Skeletal muscle tissue (tissue), 4 donors: ENCODE measurements around the gene MTMR11. TPM values are rescaled to one million over a fixed set of nuclear protein-coding genes. Genes with fewer than 3 reads are reported as not detected.
"Not testable (repeated sequence)": the region's sequence is repeated elsewhere in the genome, so short reads cannot be mapped to it uniquely, and the experiment has no call there.

ENCODE experiments used
- H3K27ac ChIP-seq: one replicate; pipeline ENCODE4 v1.7.0; 2013; ENCODE audit warnings: mild to moderate bottlenecking, low read depth, low read length, inconsistent platforms
- H3K27me3 ChIP-seq, 3 donors: one replicate each; pipeline ENCODE4 v1.7.0; 2013; ENCODE audit warnings: low read length in 3 of 3; ENCODE audit not compliant: control insufficient read depth in 3 of 3, insufficient read depth in 3 of 3
- H3K36me3 ChIP-seq, 3 donors: one replicate each; pipeline ENCODE4 v1.7.0; 2013; ENCODE audit warnings: low read length in 3 of 3; ENCODE audit not compliant: control insufficient read depth in 3 of 3, insufficient read depth in 3 of 3
- H3K4me1 ChIP-seq, 3 donors: one replicate each; pipeline ENCODE4 v1.7.0; 2013; ENCODE audit warnings: low read length in 3 of 3, mild to moderate bottlenecking in 3 of 3; ENCODE audit not compliant: control insufficient read depth in 3 of 3, insufficient read depth in 3 of 3
- H3K4me3 ChIP-seq, 3 donors: one replicate each; pipeline ENCODE4 v1.7.0; 2013; ENCODE audit warnings: low read length in 3 of 3
- H3K9ac ChIP-seq, 3 donors: one replicate each; pipeline ENCODE4 v1.7.0; 2013; ENCODE audit warnings: low read length in 3 of 3, mild to moderate bottlenecking in 3 of 3, moderate library complexity in 2 of 3, low read depth in 1 of 3
- H3K9me3 ChIP-seq, 3 donors: one replicate each; pipeline ENCODE4 v1.7.0; 2013; ENCODE audit warnings: low read length in 3 of 3; ENCODE audit not compliant: control insufficient read depth in 3 of 3
- total RNA-seq: library from RNA; depleted of rRNA; stranded (reverse); fragments of >200 nt; gene quantifications from one replicate; pipeline ENCODE4 v1.2.3, GENCODE V29; 2014
- donor health status: Osteomylitis.

Gene MTMR11
- total RNA-seq, 1 donor from 2014 or later, result 6.8 TPM

DNA sequence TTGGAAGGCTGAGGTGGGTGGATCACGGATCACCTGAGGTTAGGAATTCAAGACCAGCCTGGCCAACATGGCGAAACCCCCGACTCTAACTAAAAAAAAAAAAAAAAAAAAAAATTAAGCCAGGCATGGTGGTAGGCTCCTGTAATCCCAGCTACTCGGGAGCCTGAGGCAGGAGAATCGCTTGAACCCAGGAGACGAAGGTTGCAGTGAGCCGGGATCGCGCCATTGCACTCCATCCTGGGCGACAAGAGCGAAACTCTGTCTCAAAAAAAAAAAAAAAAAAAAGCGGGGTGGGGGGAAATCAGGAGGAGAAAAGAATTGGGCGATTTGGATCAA, 2.0 kb upstream of the MTMR11 start:
- Histone ChIP-seq H3K4me1 (peaks cover 30 to 51% (median 40%) of the 10 kb centered on the region in 3 donors), H3K9ac (peak overlapping the region; percentile 65 to 75 (median 71)), H3K27ac (peak overlapping the region; percentile 93), H3K4me3 (peak overlapping the region; percentile 53 to 70 (median 59))
- not testable (repeated sequence) for H3K27me3 ChIP-seq, H3K36me3 ChIP-seq, H3K9me3 ChIP-seq

DNA sequence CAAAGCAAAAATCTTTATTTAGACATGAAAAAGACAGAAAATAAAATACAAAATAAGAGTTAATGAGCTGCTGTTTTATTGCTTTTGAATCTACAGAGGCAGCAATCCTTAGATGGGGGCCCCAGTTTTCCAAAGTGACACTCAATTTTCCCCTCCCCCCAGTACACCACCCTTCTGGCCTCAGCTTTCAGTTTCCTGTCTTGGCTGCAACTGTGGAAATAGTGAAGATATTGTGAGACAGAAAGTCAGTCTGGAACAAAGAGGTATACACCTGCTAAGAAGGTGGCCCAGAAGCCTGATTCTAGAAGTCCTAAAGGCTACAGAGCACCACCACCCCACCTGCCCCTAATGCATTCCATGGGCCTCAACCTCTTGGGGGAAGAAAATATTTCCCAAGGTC, 1.1 kb upstream of the MTMR11 start:
- Histone ChIP-seq H3K27ac (peak overlapping the region; percentile 62), H3K9me3 (no peaks in the 10 kb centered on the region), H3K4me1 (peaks cover 30 to 51% (median 40%) of the 10 kb centered on the region in 3 donors), H3K4me3 (peak overlapping the region in 1 of 3 donors; percentile 65), H3K9ac (peak overlapping the region in 2 of 3 donors; percentile 32 to 38), H3K27me3 (no peaks in the 10 kb centered on the region), H3K36me3 (no peaks in the 10 kb centered on the region)

DNA sequence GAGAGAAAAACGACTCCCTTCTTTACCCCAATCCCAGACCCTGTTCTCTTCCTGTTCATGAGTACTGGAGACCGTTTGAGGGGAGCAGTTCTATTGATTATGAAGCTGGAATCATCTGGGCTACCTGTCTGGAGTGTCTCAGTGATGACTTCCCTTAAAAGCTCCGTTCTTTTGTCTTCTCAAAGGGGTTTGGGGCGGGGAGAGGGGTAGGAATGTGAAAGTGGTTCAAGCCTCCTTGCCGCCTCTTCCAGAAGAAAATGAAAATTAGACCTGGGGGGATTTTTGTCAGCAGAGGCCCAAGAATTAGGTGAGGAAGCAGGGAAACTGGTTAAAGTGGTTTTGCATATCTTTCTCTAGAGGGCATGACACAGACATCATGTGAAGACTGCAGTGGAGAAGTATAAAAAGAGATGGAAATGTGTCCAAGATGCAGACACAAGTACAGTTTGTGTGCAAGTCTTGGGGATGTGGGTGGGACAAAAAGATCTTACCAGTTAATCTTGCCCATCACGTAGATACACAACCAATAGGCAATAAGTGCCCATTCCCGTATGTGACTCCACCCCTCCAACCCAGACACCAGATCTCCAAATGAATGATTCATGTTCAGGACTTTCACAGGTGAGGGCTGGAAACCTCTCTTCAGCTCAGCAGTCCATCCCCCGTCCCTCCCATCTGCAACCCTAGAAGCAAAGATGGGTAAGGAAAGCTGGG, 470 bp upstream of the MTMR11 start:
- Histone ChIP-seq H3K27me3 (no peaks in the 10 kb centered on the region), H3K4me1 (peaks cover 30 to 51% (median 40%) of the 10 kb centered on the region in 3 donors), H3K9me3 (no peaks in the 10 kb centered on the region), H3K4me3 (peak overlapping the region; percentile 65 to 85 (median 72)), H3K27ac (peak overlapping the region; percentile 62), H3K9ac (peak overlapping the region; percentile 64 to 71 (median 70)), H3K36me3 (no peaks in the 10 kb centered on the region)

GRCh38 chr1:149934356-149934755, 2.3 kb downstream of the MTMR11 start:
- H3K4me1 ChIP-seq, result peaks cover 29 to 44% (median 37%) of the 10 kb centered on the region in 3 donors
- no peaks in the 10 kb centered on the region for H3K27me3 ChIP-seq
- H3K27ac ChIP-seq, result no peak overlapping the region
- no peaks in the 10 kb centered on the region for H3K9me3 ChIP-seq
- H3K36me3 ChIP-seq, result peaks cover 0 to 5% (median 0%) of the 10 kb centered on the region in 3 donors
- H3K9ac ChIP-seq, result no peak overlapping the region
- no peak overlapping the region for H3K4me3 ChIP-seq

- H3K36me3 ChIP-seq, result peaks cover 0 to 5% (median 0%) of the 10 kb centered on the region in 3 donors
- H3K27me3 ChIP-seq, result no peaks in the 10 kb centered on the region
- H3K4me1 ChIP-seq, result peaks cover 27 to 39% (median 34%) of the 10 kb centered on the region in 3 donors
- H3K9ac ChIP-seq, result no peak overlapping the region
- H3K27ac ChIP-seq, result no peak overlapping the region
- H3K4me3 ChIP-seq, result no peak overlapping the region
- no peaks in the 10 kb centered on the region for H3K9me3 ChIP-seq
These were observed 3.5 kb downstream of the MTMR11 start for GRCh38 chr1:149933208-149933607.

DNA sequence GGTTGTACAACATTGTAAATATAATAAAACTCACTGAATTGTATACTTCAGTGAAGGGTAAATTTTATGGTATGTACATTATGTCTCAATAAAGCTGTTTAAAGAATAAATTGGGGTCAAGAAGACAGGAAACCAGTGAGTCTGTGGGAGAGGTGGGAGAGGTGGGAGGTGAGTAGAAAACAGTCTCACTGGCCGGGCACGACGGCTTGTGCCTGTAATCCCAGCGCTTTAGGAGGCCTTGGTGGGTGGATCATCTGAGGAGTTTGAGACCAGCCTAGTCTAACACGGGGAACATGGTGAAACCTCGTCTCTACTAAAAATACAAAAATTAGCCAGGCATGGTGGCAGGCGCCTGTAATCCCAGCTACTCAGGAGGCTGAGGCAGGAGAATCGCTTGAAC, 4.2 kb downstream of the MTMR11 start:
- no peak overlapping the region for H3K4me3 ChIP-seq
- H3K4me1 ChIP-seq, result peaks cover 22 to 35% (median 29%) of the 10 kb centered on the region in 3 donors
- H3K27me3 ChIP-seq, result no peaks in the 10 kb centered on the region
- H3K9me3 ChIP-seq, result no peaks in the 10 kb centered on the region
- peaks cover 0 to 5% (median under 1%) of the 10 kb centered on the region in 3 donors for H3K36me3 ChIP-seq
- H3K9ac ChIP-seq, result no peak overlapping the region
- H3K27ac ChIP-seq, result no peak overlapping the region

DNA sequence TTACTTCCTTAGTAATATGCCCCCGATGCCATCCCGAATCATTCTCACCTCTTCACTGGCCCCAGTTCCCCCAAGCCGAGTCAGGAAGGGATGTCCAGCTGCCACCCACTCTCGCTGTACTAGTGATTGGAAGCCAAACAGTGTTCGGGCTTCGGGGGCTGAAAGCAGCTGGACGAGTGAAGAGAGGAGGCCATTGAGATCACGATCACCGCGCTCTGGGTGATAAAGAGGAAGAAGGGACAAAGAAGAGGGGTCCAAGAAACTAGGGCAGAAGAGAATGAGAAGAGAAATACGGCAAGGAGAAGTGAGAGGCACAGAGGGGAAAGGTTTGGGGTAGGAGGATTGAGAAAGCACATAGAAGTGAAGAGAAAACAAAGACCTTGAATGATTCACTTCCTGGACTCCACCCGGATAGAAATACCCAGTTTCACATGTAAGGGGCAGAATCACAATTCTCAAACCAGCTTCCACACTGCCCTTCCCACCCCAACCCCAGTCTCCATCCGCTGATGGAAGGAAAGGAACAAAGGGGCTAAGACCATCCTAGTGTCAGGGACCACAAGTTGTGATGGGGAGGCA, 5.4 kb downstream of the MTMR11 start:
- peaks cover 22 to 33% (median 27%) of the 10 kb centered on the region in 3 donors for H3K4me1 ChIP-seq
- H3K4me3 ChIP-seq, result no peak overlapping the region
- no peaks in the 10 kb centered on the region for H3K27me3 ChIP-seq
- no peak overlapping the region for H3K27ac ChIP-seq
- H3K36me3 ChIP-seq, result peaks cover 5 to 9% (median 8%) of the 10 kb centered on the region in 3 donors
- H3K9me3 ChIP-seq, result no peaks in the 10 kb centered on the region
- H3K9ac ChIP-seq, result no peak overlapping the region

DNA sequence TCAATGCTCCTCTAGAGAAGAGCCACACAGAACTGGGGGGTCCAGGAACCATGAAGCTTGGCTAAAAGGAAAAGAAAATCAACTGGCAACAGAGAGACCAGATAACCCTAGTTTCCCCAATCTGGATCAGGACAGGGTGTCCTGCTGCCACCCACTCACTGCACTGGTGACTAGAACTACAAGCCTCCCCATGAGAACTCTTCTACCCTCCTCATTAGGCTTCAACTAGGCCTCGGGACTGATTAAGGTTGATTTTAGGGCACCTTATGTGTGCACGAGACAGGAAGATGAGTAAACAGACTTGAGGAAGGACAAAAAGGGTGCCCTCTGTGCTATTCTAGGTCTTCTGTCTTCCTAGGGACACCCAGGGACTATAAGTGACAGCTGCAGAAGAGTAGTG, 6.8 kb downstream of the MTMR11 start:
- peaks cover 25 to 32% (median 32%) of the 10 kb centered on the region in 3 donors for H3K4me1 ChIP-seq
- H3K27ac ChIP-seq, result no peak overlapping the region
- H3K9me3 ChIP-seq, result no peaks in the 10 kb centered on the region
- H3K4me3 ChIP-seq, result no peak overlapping the region
- H3K36me3 ChIP-seq, result peaks cover 19 to 23% (median 23%) of the 10 kb centered on the region in 3 donors
- no peak overlapping the region for H3K9ac ChIP-seq
- H3K27me3 ChIP-seq, result no peaks in the 10 kb centered on the region

- Histone ChIP-seq H3K4me1 (peaks cover 25% of the 10 kb centered on the region in 3 donors), H3K9me3 (no peaks in the 10 kb centered on the region), H3K27ac (peak overlapping the region; percentile 91), H3K9ac (peak overlapping the region; percentile 93 to 97 (median 95)), H3K36me3 (peaks cover 34 to 37% (median 37%) of the 10 kb centered on the region in 3 donors), H3K4me3 (peak overlapping the region; percentile 95 to 97 (median 97)), H3K27me3 (no peaks in the 10 kb centered on the region)
These were observed 8.3 kb downstream of the MTMR11 start for GRCh38 chr1:149928401-149928724.
